GM12873 (cell line): Measurements from ENCODE around the gene SMIM33.

ENCODE experiments used
- TF ChIP-seq, protein P1 (sequence below): IDR thresholded peaks from 2 replicates; pipeline ENCODE4 v1.5.1; 2012; ENCODE audit warnings: low read depth, mild to moderate bottlenecking, moderate library complexity, low read length, control low read depth; ENCODE audit not compliant: insufficient read depth; ENCODE audit errors: missing control alignments

SMIM33 gene

DNA sequence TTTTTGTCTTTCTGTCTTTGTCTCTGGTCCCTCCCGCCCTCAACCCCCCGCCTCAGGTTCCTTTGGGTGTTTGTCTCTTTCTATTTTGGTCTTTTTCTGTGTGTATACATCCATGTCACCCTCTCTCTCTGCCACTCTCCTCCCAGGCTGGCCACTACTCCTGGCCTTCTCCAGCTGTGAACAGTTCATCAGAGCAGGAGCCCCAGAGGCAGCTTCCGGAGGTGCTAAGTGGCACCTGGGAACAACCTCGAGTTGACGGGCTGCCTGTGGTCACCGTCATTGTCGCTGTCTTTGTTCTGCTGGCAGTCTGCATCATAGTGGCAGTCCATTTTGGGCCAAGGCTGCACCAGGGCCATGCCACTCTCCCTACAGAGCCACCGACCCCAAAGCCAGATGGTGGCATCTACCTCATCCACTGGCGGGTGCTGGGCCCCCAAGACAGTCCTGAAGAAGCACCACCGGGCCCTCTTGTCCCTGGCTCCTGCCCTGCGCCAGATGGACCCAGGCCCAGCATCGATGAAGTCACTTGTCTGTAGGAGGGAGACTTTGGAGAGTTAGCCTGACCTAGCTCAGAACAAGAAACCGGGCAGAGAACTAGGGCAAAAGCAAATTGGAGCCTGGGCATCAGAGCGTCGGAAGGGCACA lies 1.7 kb downstream of the SMIM33 start:
- TF ChIP-seq, protein P1, sequence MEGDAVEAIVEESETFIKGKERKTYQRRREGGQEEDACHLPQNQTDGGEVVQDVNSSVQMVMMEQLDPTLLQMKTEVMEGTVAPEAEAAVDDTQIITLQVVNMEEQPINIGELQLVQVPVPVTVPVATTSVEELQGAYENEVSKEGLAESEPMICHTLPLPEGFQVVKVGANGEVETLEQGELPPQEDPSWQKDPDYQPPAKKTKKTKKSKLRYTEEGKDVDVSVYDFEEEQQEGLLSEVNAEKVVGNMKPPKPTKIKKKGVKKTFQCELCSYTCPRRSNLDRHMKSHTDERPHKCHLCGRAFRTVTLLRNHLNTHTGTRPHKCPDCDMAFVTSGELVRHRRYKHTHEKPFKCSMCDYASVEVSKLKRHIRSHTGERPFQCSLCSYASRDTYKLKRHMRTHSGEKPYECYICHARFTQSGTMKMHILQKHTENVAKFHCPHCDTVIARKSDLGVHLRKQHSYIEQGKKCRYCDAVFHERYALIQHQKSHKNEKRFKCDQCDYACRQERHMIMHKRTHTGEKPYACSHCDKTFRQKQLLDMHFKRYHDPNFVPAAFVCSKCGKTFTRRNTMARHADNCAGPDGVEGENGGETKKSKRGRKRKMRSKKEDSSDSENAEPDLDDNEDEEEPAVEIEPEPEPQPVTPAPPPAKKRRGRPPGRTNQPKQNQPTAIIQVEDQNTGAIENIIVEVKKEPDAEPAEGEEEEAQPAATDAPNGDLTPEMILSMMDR = no peak

DNA sequence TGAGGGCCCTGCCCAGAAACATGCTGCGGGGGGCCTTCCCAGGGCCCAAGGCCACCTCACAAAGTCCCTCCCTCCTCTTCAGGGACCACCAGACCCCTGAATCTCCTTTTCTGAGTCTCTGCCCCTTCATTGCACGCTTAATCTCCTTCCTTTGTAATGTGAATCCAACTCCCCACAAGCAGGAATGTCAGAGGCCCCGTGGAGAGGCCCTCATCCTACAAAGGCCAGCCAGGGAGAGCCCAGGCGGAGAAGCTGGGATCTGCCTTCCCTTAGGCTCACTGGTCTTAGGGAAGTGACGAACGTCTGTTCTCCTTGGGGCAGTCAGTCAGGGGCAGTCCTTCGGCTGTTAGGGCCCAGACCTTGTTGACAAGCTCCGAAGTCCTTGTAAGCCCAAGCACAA lies 2.3 kb downstream of the SMIM33 start:
- TF ChIP-seq, protein P1 = no peak

DNA sequence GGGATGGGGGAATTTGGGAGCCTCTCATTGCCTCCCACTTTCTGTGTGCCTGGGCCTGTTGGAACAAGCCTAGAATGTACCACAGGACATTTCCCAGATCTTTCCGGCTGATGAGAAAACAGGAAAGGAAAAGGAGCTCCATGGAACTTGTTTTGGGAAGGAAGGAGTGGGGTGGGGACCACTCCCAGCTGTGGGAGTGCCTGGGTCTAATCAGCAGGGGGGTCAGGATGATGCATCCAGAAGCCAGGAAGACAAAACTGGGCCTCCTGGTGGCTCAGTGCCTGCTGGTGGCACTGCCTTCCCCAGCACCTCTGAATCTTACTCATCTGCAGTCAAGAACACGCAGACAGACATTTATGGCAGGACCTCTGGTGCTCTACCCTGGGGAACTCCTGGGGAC lies 2.8 kb downstream of the SMIM33 start:
- TF ChIP-seq, protein P1 = peak; percentile 6

DNA sequence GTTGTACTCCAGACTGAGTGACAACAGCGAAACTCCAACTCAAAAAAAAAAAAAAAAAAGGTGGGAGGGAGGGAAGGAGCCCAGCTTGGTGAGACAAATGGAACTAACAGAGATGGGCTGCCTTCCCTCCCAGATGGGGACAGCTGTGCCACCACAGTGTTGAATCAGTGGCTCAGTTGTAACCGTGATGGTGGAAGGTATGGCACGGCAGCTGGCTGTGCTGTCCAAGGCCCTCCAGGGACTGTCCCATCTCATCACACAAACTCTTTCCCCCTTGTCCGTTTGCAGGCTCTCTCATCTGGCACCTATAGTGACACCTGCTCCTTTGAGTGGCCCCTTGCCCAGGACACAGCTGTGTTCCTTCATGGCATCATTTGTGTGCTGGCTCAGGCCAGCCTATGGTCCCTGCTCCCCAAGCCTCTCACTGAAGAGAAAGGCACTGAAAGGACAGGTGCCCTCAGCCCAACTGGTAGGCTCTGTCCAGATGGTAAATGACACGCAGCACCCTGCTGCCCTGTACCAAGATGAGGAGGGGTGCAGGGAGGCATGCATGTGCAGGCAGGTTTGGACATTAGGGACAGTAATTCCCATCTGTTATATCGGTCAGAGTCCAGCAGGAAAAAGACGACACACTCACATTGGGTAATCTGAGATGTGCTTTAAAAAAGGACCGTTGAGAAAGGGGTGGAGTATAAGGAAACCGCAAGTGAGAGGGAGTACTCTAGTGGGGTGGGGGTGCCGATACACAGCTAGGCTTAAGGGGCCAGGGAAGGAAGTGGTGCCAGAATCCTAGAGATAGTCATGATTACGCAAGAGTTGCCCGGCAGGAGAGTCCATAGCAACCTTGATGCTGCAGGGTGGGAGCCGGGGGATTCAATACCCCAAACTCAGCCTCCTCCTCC lies 4.3 kb downstream of the SMIM33 start:
- TF ChIP-seq, protein P1 = no peak

DNA sequence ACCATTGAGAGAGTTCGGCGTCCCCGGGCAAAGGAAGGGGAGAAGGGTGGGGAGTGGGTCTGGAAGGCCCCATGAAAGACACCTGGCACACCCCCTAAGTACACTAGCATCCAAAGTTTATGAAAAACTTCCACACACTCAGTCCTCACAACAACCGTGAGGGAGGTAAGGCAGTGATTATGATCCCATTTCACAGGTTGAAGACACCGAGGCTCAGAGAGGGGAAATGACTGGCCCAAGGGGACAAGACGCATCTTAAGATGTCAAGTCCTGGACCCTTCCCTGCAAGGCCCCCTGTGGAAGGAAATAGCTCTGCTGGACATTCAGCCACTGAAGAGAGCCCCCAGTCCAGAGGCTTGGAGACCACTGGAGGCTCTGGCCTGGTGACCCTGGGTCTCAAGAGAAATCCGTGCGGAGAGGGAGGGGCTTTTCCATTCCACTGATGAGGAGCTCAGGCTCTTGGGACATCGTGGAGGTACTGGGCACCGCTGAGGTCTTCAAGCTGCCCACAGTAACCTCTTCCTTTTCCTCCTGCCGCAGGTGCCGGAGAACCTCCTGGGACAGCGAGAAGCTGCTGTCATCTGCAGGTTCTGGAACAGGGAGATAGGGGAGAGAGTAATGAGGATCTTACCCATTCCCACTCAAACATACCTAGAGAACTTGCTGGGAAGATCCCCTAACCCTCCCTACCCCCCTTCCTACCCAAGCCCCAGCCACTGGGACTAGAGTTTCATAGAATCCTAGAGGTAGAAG lies 5.2 kb downstream of the SMIM33 start:
- TF ChIP-seq, protein P1 = no peak

DNA sequence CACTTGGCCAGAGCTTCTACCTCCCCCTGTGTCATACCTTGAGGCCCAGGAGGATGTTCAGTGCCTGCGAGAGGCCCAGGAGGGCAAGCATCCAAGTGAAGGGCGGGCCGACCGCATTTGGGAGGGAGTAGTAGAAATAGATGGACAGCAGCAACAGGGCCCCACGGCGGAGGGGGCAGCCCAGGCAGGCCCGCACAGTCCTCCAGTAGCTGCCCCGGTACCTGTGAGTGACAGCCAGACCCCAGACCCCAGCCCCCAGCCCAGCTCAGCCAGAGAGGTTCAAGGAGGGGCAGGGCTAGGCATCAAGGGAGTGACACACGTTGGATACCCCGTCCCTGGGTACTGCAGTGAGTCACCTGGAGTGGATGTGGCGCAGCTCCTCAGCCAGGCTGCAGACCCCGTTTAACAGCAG lies 10.3 kb downstream of the SMIM33 start:
- TF ChIP-seq, protein P1 = no peak

DNA sequence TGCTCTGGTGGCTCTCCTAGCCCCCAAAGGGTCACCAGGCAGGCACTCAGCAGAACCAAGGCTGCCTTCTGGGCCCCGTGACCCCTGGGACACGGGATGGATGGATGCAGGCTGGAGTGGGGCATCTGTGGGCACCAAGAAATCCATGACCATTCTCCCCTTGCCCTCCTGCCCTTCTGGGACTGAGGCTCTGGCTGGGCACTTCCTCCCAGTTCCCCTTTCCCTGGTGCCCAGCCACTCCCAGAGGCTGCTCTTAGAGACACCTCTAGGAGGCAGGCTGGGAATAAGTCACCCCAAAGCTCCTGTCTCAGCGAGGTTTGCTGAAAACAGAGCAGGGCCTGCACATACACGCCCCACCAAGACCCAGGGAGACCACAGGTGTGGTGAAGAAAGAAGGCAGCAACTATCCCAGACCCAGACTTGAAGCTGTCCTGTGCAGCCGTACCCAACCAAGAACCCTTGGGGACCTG lies 10.8 kb downstream of the SMIM33 start:
- TF ChIP-seq, protein P1 = peak; percentile 20
